Measurements from ENCODE around the gene APMAP. TPM values are rescaled to one million over a fixed set of nuclear protein-coding genes. Genes with fewer than 3 reads are reported as not detected.
A peak's percentile ranks its signal among the peaks of the same experiment; 100 is the strongest.

APMAP gene
- total and polyA plus RNA-seq, 2 of the 13 experiments (the other 11 are each of a cell fraction or from before 2014, with no cell fraction given) = 168 to 214 TPM

DNA sequence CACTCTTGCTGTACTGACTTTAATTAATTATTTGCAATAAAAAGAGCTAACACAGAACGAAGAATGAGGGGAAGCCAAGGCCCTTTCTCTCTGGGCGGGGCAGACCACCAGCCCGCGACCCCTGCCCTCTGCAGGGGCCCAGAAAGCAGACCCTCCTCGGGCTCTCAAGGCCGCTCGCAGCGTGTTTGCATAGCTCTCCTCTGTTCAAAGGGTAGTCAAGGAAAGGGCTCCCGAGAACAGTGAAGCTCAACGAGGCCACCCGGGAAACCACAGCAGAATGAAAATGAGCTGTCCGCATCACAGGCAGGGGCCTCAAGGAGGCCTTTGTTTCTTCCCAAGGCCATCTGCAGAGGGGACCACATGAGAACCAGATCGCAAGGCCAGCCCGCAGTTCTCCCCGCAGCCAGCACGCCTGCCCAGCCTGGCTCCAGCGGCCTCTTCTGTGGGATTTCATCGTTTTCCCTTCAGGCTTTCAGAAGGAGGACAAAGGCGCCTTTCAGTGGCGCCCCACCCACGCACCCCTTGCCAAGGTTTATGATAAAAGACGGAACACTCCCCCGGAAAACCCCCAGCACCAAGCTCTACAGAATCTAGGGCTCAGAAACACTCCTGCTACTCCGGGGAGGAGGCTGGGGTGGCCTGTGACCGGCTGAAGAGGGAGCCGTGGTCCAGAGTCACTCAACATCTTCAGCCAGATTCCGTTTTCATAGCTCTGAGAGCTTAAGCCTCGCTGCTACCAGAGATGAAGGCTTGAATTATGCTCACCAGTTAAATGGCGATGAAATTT, 40.1 kb upstream of the APMAP start (continued):
- TF ChIP-seq ASH2L (IDR thresholded peaks at IDR 0.05; ENCODE audit: insufficient read length, low read depth, low read length) (peak; percentile 44), SRSF9 (IDR thresholded peaks at IDR 0.05; ENCODE audit: borderline replicate concordance, insufficient read depth, low read depth, low read length, poor library complexity, severe bottlenecking) (no peak), ARNT2 (CRISPR knock-in tag; IDR thresholded peaks at IDR 0.05; ENCODE audit: low read depth) (no peak; the same call in 1 of the 2 replicates), PRDM15 (CRISPR knock-in tag; IDR thresholded peaks at IDR 0.05) (peak; percentile 87), ERF (CRISPR knock-in tag; IDR thresholded peaks at IDR 0.05) (no peak), HOXA3 (CRISPR knock-in tag; IDR thresholded peaks at IDR 0.05) (peak; percentile 45; the same call in 1 of the 2 replicates), ZNF557 (CRISPR knock-in tag; IDR thresholded peaks at IDR 0.05) (no peak), ZFYVE20 (CRISPR knock-in tag; IDR thresholded peaks at IDR 0.05; ENCODE audit: borderline replicate concordance, low read depth) (0 out of 2 replicates have a peak, but pooled peaks have one; percentile 25), KLF12 (CRISPR knock-in tag; IDR thresholded peaks at IDR 0.05; ENCODE audit: borderline replicate concordance) (no peak), PCBP2 (optimal IDR thresholded peaks at IDR 0.05; ENCODE audit: low read depth, low read length, poor library complexity, severe bottlenecking) (no peak), CEBPZ (IDR thresholded peaks at IDR 0.05; ENCODE audit: low read length) (no peak), E2F2 (CRISPR knock-in tag; IDR thresholded peaks at IDR 0.05; ENCODE audit: borderline replicate concordance) (0 out of 2 replicates have a peak, but pooled peaks have one; percentile 11), ZNF589 (CRISPR knock-in tag; conservative IDR thresholded peaks at IDR 0.05) (no peak), ZNF24 (IDR thresholded peaks at IDR 0.05) (no peak)

Data from HepG2 (cell line).